Stimulated activated CD4-positive, alpha-beta T cell treated with anti-CD3 and anti-CD28 coated beads, Interleukin-12 subunit alpha, Interleukin-12 subunit beta, amount 100 ng/mL, for 48 hours (primary cell): Measurements from ENCODE around the gene CANT1.

Experiments used
- DNase-seq, 3 donors: peaks; one replicate each; pipeline ENCODE4 v3.0.0-alpha.2; 2020; ENCODE audit warnings: low read depth in 2 of 3, low spot score in 1 of 3

Gene CANT1

DNA sequence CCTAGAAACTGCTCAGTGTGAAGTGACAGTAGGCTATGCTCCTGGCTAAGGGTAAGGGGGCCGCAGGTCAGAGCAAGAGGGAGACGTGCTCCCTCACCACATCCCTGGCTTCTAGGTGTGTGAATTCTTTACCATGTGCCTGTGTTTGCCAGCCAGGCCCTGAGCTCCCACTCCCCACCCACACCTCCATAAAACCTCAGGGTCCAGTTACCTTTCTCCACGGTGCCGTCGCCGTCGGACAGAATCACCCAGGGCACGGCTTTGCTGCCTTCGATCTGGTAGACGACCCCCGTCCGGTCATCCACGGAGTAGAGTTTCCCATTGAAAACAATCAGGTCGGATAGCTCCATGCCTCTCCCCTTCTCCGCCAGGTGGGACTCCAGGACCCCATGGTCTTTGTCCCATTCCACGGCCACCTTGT is 12.8 kb downstream of the CANT1 start:
- DNase-seq, result no peak

DNA sequence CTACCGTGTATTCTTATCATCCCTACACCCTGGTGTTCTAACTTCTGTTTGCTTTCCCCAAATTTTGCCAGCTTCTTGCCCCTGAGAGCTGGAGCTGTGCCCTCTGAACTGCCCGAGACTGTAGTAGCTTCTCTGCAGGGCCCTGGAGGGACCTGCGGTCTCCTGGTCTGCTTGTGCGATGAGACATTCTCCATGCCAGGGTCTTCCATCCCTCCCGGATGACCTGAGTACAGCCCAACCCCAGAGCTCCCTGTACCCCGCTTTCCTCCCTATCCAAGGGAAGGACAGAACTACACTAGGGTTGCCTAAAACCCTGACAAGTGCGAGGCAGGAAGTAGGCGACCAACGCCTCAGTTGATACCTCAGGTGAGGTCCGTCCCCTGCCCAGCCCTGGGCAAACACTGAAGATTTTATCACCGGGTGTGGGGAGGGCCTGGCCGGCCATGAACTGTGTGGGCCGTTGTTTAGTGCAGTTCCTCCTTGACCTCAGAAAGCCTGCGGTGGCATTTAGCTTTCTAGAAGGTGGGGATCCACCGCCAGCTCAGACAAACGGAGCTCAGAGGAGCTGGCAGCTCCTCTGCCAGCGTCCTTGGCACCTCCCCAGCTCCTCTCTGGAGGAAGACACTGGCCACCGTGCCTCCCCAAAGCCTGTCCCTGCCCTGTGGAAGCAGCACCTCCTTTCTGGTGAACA is 13.7 kb downstream of the CANT1 start:
- no peak for DNase-seq

DNA sequence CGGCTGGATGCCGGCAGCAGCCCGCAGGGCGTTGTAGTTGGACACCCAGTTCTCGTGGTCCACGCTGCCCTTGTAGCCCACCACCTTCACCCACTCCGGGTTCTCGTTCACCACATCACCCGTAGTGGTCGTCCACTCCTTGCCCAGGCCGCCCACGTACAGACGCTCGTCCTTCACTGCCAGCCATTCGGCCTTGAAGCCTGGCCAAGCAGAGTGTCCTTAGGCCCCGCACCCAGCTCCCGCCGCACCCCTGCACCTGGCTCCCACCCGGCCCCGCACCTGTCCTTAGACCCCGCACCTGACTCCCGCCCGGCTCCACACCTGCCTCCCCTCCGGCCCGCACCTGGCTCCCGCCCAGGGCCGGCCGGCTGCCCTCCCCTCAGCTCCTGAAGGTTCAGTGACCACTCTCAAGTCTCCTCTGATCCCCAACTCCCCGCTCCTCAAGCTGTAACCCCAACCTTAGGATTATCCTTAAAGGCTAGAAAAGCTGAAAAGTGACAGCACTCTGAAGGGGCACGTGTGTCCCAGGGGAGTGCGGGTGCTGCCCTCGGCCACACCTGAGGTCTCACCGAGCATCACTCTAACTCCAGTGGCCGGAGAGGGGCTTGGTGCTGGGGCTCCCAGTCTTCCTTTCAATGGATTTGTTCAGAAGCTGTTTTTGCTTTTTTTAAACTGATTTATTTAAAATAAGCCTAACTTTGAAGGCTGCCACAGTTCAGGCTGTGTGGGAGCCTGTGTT is 14.4 kb downstream of the CANT1 start:
- DNase-seq, result no peak

DNA sequence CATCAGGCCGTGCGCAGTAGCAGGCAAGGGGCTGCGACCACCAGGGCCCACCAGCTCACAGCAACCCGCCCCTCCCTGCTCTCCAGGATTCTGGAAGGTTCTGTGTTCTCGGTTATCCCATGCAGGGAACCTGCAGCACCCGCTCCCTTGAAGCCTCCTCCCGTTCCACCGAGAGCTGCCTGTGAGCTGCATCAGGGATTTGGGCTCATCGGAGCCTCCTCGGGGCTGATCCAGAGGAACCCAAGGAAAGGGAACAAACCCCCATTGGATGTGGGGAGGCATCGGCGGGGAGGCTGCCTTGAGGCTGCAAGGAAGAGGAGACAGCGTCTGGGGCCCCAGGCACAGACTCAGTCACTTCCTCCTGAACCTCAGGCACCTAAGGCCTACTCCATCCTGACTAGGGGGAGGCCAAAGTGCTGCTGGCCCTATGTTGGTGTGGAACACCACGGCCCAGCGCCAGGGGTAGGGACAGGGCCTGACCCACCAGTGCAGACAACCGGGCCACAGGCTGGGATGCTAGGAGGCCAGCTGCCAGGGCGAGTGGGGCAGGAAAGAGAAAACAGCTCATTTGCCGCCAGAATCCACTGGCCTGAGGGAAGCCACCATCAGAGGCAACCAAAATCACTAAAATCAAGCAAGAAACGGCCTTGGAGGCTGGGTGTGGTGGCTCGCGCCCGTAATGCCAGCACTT is 15.4 kb downstream of the CANT1 start:
- no peak for DNase-seq

DNA sequence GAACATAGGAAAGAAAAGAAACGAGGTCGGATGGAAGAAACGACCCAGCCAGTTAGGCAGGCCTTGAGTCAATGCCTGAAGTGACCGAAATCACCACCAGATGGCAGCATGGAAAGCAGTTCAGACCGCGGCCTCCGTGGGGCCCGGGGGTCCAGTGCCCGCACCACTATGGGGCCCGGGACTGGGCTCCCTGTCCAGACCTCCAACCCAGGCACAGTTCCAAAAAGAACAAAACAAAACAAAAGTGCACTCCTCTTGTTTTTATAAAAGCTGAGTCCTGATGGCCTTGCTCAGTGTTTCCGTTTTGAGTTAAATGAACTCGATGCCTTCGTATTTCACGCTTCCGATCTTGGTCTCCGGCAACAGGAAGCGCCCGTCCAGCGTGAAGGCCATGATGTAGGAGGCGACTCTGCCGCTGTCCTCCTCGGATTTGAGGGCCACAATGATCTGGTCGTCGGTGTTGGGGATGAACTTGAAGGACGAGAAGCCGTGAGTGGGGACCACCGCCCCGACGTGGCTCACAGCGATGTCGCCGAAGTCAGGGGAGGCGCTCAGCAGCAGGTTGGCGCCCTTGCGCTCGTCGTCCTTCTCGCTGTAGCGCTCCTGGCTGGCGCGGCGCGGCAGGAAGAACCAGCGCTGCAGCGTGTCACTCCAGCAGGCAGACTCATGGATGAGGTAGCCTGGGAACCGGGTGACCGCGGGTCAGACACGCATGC is 16.2 kb downstream of the CANT1 start:
- peak in 2 of 3 donors; percentile 41 to 59 for DNase-seq

DNA sequence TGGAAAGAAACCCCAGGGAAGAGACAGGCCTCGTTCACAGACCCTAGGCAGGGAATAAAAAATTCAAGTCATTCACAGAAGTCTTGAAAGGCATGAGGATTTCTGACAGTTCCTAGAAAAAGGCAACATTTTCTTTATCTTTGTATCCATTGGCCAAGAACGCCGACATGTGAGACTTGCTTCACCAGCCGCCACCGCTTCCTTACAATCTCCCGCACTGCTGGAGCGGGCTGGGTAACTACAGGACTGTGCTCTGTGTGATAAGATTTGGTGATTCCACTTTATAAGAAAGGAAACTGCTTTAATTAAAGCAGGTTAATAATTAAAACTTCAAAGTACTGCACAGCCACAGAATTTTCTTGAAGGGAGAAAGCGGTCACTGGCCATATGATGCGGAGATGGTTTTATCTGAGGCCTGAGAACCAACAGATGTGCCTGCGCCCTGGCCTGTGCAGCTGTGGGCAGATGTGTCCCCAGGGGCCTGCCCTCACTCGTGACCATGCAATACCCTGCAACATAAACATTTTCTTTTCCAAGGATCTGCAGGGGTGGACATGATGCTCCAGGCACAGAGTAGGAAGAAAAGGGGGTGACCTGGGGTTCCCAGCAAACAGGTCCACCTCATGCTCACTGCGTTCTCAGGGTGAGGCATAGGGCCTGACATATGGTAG is 16.9 kb downstream of the CANT1 start:
- DNase-seq, result no peak

DNA sequence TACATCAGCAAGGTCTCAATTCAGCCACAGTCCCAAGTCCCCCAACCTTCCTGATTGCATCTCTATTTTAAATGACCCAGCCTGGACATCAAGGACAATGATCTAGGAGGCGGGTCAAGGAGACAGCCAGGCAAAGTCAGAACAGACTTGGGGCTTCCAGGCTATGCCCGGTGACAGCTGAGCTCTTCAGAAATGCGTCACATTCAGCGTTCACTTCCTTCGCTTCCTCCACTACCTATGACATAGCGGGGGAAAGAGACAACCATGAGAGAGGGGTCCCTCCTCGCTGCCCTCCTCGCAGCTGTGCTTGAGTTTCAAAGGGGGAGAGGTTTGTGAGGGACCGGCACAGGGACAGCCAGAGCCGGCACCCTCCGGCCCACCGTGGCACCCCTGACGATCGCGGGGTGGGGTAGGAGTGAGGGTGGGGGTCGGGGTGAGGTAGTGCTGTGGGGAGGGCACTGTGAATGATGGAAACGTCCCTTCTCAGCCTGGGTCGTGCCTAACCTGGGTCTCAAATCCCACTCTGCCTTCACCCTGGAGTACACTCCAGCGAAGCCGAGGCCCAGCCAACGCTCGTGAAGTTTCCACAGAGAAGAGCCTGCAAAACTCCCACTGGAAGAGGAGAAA is 17.5 kb downstream of the CANT1 start:
- DNase-seq, result no peak

DNA sequence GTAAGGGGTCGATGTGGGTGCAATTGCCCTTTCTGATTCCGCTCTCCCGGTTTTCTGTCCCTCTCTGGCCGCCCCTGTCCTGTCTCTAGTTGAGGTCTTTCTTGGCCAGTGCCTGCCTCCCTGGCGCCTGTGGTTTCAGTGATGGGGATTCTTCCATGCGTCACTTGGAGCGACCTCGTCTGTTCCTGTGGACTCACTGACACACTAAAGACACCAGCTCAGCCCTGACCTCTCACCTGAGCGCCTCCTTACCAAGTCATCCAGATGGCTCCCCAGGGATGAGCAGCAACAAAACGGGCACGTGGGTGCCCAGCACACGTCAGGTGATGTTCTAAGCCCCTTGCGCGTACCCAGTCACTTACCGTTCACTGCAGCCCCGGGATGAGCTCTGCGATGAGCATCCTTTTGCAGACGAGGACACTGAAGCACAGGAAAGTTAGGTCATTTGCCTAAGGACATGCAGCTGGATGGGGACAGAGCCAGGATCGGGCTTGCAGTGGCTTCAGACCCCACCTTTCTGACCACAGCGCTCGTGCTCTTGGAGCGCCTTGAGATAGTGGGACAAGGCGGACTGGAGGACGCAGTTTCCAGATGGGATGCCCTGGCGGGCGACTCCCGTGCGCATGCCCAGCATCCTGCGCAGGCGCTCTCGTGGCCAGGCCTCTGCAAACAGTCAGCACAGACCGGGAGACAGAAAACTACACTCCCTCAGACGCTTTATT is 18.4 kb downstream of the CANT1 start:
- DNase-seq, result no peak

DNA sequence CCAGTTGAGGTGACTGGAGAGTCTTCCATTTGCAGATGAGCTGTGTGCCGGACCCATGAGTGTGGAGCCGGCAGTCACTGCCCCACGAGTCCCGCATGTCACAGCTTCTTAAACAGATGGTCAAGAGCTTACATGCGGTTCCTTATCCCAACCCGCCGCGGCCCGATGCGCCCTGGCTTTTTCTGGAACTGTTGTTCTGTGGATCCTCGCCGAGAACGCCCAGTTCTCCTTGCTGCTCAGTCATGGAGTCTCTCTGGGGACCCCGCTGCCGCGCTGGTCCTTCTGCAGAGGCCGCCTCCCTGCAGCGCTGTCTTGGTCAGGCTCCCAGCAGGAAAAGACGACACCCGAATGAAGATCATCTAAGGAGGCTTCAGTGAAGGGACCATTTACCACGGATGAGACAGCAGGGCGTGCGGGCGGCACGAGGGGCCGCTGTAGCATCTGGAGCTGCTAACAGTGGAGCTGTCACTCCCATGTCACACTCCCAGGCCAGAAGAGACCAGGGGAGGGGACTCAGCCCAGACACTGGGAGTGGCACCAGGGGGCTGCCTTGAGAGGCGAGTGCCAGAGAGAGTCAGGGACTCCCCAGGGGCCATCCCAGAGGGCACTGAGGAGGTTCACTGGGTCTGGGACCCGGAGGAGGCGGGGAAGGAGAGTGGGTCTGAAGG is 19.1 kb downstream of the CANT1 start:
- no peak for DNase-seq

DNA sequence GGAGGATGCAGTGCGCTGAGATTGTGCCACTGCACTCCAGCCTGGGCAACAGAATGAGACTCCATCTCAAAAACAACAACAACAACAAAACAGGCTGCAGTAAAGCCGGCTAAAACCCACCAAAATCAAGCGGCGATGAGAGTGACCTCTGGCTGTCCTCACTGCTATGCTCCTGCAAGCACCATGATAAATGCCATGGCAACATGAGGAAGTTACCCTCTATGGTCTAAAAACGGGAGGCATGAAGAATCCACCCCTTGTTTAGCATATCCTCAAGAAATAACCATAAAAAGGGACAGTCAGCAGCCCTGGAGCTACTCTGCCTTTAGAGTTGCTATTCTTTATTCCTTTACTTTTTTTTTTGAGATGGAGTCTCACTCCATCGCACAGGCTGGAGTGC is 21.4 kb downstream of the CANT1 start:
- DNase-seq, result no peak

DNA sequence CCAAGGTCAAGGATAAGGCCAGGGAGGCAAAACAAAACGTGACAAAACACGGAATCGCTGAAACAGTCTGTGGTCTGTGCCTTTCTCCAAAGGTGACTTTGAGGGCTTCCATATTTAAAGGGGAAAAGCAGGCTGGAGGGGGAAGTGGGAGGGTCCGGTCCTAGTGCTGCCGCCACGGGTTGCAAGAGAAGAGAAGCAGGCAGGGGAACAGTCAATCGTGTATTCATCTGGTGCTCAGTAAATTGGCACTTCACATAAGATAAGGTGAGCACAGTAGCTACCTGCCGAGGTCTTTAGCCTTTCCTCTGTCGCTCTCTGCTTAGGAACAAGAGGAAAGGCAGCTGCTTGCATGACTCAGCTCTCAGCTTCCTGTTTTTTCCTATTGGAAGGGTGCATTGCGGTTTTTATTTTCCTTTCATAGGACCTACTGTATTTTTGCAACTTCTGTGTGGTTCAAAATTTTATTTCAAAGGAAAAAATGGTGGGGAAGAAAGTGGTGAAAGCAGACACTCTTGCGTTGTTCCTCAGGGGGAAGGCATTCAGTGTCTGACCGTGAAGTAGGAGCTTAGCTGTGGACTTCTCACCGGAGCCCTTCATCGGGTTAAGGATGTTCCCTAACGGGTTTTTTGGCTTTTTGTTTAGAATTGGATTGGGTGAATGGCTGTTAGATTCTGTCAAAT is 22.8 kb downstream of the CANT1 start:
- no peak for DNase-seq

DNA sequence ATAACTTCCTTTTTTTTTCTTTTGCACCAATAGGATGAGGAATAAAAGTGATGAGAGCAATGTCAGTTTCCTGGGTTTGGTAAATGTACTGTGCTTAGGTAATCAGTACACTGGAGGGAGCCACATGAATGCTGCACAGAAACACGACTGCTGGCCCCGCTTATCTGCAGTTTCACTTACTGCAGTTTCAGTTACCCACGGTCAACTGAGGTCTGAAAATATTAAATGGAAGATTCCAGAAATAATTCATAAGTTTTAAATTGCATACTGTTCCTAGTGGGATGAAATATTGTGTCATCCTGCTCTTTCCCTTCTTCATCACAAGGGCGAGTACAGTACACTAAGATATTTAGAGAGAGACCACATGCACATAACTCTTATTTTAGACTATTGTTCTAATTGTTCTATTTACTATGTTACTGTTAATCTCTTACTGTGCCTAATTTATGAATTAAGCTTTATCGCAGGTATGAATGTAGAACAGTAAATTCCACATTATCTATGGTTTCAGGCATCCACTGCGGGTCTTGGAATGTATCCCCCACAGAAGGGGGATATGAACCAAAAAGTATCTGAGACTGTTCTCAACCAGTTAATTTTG is 23.4 kb downstream of the CANT1 start:
- no peak for DNase-seq

DNA sequence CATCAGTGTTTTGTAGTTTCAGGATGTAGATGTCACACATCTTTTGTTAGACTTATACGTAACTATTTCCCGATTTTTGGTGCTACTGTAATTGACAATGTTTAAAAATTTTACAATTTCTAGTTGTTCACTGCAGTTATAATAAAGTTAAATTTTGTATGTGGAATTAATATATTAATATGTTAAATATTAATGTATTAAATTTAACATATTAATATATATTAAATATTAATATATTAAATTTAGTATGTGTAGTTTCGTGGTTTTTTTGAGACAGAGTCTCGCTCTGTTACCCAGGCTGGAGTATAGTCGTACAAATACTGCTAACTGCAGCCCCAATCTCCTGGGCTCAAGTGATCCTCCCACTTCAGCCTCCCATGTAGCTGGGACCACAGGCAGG is 24.2 kb downstream of the CANT1 start:
- DNase-seq, result no peak

DNA sequence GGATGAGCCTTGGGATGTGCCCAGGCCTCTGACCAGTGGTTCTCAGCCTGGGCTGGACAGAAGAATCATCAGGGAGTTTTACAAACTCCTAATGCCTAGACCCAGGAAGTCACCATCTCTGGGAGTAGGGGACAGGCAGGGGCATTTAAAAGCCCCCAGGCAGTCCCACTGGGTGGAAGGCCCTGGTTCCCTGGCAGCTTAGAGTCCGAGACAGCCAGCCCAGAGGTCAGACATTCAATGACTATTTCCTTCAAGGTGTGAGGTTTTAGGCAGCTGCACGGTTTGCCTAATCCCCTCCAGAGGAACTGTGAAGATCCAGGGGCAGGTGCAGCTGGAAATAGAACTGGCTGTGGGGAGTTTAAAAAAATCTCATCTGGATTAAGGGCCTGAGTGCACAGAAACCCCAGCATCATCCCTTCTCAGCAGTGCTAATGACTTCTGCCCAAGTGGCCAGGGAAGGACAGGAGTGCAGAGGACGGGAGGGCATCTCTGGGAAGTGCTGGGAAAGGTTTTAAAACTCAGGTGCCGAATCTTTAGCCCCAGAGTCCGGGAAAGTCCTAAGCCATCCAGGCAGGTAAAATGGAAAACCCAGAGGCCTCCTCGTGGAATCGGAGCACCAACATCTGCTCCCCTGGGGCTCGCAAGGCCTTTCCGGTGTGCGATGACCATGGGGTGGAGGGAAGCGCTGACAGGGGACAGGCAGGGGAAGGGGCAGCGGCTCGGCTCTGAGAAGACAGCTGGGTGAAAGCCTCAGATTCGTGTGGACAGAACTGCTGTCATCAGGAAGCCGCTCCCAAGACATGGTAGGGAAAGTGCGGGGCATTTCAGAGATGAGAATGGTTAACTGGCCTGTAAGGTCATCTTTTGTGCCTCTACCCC is 28.3 kb downstream of the CANT1 start:
- no peak for DNase-seq

DNA sequence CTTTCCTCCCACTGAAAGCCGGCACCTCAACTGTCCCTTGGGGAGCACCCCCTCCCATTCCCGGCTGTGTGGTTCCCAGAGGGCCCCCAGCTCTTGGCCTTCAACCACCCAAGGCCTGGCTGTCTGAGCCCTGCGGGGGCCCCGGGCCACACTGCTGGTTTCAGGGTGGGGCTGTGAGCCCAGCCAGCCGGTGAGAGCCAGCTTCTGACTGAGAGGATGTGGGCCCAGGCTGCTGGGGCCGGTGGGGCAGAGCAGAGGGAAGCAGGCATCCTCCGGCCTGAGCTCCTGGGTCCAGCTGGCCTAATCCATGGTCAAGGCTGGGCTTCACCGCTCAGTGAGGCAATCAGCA is 29.0 kb downstream of the CANT1 start:
- no peak for DNase-seq

DNA sequence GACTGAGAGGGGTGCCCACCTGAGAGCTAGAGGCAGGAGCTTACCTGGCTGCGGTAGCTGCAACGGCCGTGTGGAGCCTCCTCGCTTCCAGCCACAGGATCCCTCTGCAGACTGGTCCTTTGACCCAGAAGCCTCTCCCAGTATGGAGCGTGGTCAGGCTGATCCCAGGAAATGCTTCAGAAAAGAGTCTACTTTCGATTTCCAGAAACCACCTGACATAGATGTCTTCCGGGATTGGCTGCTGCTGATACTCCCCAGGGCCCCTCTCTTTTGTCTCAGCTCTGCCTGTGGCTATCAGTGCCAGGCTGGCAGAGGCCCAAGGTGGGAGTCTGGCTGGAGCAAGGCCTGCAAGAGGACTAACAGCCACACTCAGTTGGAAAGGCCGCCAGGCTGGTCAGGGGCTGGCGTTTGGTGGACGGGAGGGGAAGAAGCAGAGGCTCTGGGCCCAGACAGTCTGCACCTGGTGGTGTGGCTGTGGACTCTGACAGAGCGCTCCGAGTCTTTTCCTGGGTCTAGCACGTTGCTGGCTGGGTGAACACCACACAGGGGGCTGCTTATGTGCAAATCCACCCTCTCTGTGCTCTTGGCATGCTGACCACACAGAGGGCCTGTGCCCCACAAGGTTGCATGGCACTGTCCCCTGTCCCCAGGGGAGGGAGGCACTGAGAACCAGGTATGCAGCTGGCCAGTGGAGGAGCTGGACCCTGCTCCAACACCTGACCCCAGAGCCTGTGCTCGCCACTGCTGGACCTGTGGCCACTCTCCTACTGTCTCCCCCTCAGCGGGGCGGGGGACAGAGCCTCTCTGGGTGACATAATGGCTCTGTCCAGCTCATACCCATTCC is 29.6 kb downstream of the CANT1 start, which contains the start of gene LGALS3BP:
Gene LGALS3BP (minus strand): TSS at position 144 of the 844 bp plus-strand sequence. CDS start 2,732 bp downstream, outside the sequence.
- peak in 1 of 3 donors; percentile 13 for DNase-seq
